AG04449 (cell line): ENCODE measurements around the gene MRPL53.
A peak's percentile ranks its signal among the peaks of the same experiment; 100 is the strongest.

Experiments
- CTCF ChIA-PET: fragments of 350-600 bp; formaldehyde crosslinking; extraction: SDS; loops from one replicate; lab custom pipeline; 2021; ENCODE audit warnings: antibody characterized with exemption; lab: Yijun Ruan, JAX
- POLR2A ChIA-PET: fragments of 400-600, 350-600 bp; formaldehyde crosslinking; extraction: SDS; loops from one replicate; lab custom pipeline; 2020; ENCODE audit warnings: antibody characterized with exemption, inconsistent platforms; lab: Yijun Ruan, JAX
- DNase-seq: peaks from one replicate; pipeline ENCODE4 v3.0.0-alpha.2; 2010; ENCODE audit warnings: low read depth, low spot score
- H3K4me3 ChIP-seq: 2 replicates; pipeline ENCODE4 v1.5.1; 2011; ENCODE audit warnings: low read depth, mild to moderate bottlenecking, control low read depth, low read length
- CTCF ChIP-seq: IDR thresholded peaks from one replicate; pipeline ENCODE4 v1.5.1; 2011; ENCODE audit warnings: mild to moderate bottlenecking, moderate library complexity, low read length, control low read depth, inconsistent platforms; ENCODE audit not compliant: insufficient read depth; ENCODE audit errors: missing control alignments

Gene MRPL53

GRCh38 chr2:74439803-74440377, 32.6 kb downstream of the MRPL53 start:
- TF ChIP-seq CTCF = no peak
- POLR2A ChIA-PET = interaction anchor here (0.6 to 1.1 kb wide), 4 partner anchors 12 to 31 kb away, joined by 3 to 8 read pairs (median 4); partner anchors contain the start of genes INO80B and WBP1
- DNase-seq = no peak

GRCh38 chr2:74439373-74439772, 33.1 kb downstream of the MRPL53 start:
- H3K4me3 ChIP-seq = peak overlapping the region; percentile 71
- POLR2A ChIA-PET = interaction anchor here (1.1 kb wide), 1 partner anchor 19 kb away, joined by 8 read pairs; the partner anchor contains the start of gene WBP1
- DNase-seq = no peak
- CTCF ChIA-PET = interaction anchor here (1.1 to 2.7 kb wide), 8 partner anchors 8 to 104 kb away, joined by 3 to 16 read pairs (median 8); partner anchors contain the start of genes CCDC142, INO80B and TTC31
- no peak for TF ChIP-seq CTCF

More at GRCh38 chr2:74439803-74440377, 32.6 kb downstream of the MRPL53 start:
- CTCF ChIA-PET = interaction anchor here (1.1 to 2.7 kb wide), 9 partner anchors 9 to 105 kb away, joined by 3 to 16 read pairs (median 7); partner anchors contain the start of genes CCDC142, INO80B and TTC31
- H3K4me3 ChIP-seq = peak overlapping the region; percentile 71

- ChIA-PET CTCF (interaction anchor here (2.5 kb wide), 1 partner anchor 10 kb away, joined by 12 read pairs; no protein-coding TSS in a partner anchor), POLR2A (no interaction called here)
- DNase-seq = no peak
- no peak for TF ChIP-seq CTCF
- H3K4me3 ChIP-seq = no peak overlapping the region
Measured at GRCh38 chr2:74438248-74438647, 34.2 kb downstream of the MRPL53 start.

GRCh38 chr2:74436848-74437695, 35.4 kb downstream of the MRPL53 start:
- no peak for DNase-seq
- no peak for TF ChIP-seq CTCF
- H3K4me3 ChIP-seq = no peak overlapping the region
- ChIA-PET POLR2A (no interaction called here), CTCF (no interaction called here)

GRCh38 chr2:74436111-74436805, 36.2 kb downstream of the MRPL53 start:
- DNase-seq = no peak

More at GRCh38 chr2:74436111-74436805, 36.2 kb downstream of the MRPL53 start:
- POLR2A ChIA-PET = no interaction called here
- no peak overlapping the region for H3K4me3 ChIP-seq
- TF ChIP-seq CTCF = no peak
- CTCF ChIA-PET = interaction anchor here (1.0 kb wide), 1 partner anchor 101 kb away, joined by 3 read pairs; no protein-coding TSS in a partner anchor
